Fibroblast of skin of right biceps (primary cell): ENCODE data around the gene IL1R1.

Experiments used
- DNase-seq: peaks from one replicate; pipeline ENCODE4 v3.0.0-alpha.2; 2013

Gene IL1R1

DNA sequence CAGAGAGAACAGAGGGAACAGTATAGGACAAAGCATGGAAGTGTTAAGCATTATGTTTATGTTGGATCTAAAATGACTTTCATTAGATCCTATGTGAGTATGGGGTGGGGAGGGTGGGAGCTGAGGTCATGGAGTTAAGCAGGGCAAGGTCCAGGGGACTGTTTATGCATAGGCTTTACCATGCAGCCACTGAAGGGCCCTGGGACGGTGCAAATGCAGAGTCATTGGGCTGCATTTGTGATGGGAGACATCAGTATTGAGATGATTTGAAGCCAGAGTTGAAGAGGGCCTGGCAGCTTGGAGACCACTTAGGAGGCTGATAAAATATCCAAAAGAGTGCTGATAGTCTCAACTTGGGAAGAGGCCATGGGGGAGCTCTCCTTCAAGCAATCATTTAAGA, 66.9 kb downstream of the IL1R1 start:
- no peak for DNase-seq

DNA sequence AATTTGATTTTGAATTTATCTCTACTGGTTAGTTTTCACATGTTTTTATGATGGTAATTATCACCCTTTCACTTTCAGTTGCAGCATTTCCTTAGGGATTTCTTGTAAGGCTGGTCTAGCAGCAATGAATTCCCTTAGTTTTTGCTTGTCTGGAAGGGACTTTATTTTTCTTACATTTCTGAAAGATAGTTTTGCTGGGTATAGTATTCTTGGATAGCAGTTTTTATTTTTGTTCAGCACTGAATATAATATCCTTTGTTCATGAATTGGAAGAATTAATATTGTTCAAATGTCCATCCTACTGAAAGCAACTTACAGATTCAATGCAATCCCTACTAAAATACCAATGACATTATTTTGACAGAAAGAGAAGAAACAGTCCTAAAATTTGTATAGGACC, 74.5 kb downstream of the IL1R1 start:
- DNase-seq: no peak

DNA sequence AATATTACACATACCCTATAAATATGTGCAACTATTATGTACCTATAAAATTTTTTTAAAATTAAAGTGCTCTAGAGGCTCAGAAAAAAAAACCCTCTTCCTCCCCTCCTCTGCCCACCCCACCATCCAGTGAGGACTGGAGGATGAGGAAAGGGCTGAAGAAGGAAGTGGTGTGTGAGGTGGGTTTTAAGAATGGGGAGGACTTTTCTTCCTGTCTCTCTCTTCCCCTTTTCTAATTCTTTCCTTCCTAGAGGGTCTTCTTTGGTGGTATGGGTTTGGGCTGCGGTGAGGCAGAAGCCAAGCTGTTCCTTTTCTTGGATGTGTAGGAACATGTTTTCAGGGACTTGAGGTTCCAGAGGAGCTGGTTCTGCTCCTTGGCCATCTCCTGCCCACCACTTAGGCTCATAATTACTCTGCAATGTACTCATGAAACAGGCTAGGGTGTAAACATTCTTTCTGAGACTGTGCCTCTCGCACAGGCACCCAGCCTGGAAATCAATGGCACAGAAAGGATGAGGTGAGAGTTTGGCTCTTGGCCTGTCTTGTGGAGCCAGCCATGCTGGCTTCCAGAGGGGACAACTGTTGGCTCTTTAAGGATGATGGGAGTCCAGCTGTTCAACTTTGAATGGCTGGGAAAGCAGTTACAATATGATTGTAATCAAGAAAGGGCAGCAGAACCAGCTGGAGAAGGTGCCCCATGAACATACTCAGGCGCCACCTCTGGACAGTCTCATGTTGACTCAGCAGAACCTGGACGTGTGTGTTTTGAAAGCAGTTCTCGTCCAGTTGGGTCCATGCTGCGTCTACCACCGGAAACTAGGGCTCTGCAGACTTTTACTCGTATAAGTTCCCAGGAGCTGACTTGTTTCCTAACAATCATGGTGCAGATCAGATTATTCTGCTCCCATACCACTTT, 82.5 kb downstream of the IL1R1 start:
- DNase-seq: no peak

DNA sequence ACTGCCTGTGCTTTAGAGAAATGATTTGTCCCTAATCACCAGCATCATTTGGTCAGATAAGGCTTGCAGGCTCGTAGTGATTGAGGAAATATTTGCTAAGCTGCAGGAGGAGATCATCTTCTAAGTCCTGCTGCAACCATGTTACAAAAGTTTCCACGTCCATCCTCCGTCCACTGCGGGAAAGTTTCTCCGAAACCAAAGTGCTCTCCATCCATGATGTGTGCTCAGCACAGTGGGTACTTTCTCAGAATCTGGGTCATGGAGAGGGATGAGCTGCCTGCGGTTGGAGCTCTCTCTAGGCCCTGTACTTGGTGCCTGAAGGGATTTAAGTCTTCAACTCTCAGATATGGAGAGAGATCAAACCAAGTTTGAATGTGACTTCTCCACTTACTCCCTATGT, 83.6 kb downstream of the IL1R1 start:
- no peak for DNase-seq

DNA sequence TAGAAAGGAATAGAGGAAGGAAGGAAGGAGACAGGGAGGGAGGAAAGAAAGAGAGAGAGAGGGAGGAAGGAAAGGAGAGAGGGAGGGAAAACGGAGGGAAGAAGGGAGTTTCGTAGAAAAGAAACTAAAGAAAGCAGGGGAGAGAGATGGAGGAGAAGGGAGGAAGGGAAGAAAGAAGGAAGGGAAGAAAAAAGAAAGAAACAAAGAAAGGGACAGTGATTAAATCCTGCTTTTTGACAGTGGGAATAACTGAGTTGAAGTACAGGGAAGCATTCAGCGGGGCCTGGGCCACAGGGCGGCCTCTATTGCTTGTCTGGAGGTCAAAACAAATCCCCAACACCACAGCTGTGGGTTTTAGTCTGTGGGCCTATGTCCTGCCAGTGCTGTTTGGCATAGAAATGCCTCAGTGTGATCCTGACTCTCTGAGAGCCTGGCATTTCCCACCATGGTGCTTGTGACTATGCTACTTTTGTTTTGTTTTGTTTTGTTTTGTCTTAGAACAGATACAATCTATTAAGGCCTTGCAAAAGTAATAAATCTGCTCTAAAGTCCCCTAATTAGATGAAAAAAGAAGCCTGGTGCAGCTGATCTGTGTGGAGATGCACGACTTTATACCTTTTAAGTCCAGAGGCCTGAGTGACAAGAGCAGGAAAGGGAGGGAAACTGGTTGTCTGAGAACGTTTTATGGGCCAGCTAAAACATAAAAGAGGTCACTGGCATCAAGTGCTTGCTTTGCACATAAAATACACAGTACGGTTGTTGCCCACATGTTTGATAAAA, 84.3 kb downstream of the IL1R1 start:
- DNase-seq: no peak

DNA sequence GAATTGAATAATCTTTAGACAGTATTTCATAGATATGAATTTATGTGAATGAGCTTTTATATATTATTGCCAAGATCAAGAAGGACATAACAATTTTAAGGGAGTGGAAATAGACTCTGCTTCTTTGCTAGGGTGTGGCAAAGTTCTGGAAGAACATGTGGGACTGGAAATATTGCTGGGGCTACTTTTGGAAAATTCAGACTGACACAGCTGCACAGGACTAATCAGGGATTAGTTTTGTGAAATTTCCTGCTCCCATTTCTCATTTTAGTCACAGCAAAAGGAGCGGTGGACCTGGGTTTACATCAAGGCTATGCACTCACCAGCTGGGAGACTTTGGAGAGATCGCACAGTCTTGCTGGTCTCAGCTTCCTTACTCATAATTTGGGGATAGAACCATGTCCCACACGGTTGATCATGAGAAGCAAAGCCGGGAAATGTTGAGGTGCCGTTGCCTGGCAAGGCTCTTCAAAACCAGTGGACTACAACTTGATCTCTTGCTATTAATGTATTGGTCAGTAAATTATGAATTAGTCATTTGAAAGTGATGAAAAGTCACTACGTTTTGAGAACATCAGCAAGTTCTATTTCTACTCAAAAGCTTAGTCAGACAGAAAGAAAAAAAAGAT, 86.7 kb downstream of the IL1R1 start:
- peak; percentile 35 for DNase-seq
